Fibroblast of lung (primary cell): ENCODE measurements around the gene MAEA. TPM values are rescaled to one million over a fixed set of nuclear protein-coding genes. Genes with fewer than 3 reads are reported as not detected.

Experiments
- DNase-seq, 2 donors: peaks; one replicate each; pipeline versions ENCODE4 v3.0.0 to v3.0.0-alpha.2; 2010; ENCODE audit warnings: low read depth in 2 of 2
- H2AFZ ChIP-seq: 2 replicates; pipeline ENCODE4 v1.5.1; 2012; ENCODE audit warnings: low read length, control low read depth, inconsistent platforms
- H3K27ac ChIP-seq: 2 replicates; pipeline ENCODE4 v1.5.1; 2011; ENCODE audit warnings: low read length, control low read depth; ENCODE audit not compliant: insufficient read depth
- H3K27me3 ChIP-seq: 2 replicates; pipeline ENCODE4 v1.5.1; 2011; ENCODE audit warnings: mild to moderate bottlenecking, low read length; ENCODE audit not compliant: control insufficient read depth, insufficient read depth
- H3K36me3 ChIP-seq: 2 replicates; pipeline ENCODE4 v1.5.1; 2011; ENCODE audit warnings: low read length; ENCODE audit not compliant: control insufficient read depth, insufficient read depth
- H3K4me1 ChIP-seq: 2 replicates; pipeline ENCODE4 v1.5.1; 2011; ENCODE audit warnings: low read length; ENCODE audit not compliant: control insufficient read depth, insufficient read depth; ENCODE audit errors: extremely low read depth
- H3K4me2 ChIP-seq: 2 replicates; pipeline ENCODE4 v1.5.1; 2011; ENCODE audit warnings: low read length, control low read depth; ENCODE audit not compliant: insufficient read depth; ENCODE audit errors: extremely low read depth
- H3K4me3 ChIP-seq, 4 experiments: fragments of 200-600 bp in 1 of 4; sonication (generic) in 1 of 4; replicated peaks in 1 of 4; 2 replicates each; pipeline ENCODE4 v1.5.1; 2011 to 2016; ENCODE audit warnings: low read length in 4 of 4, low read depth in 3 of 4, mild to moderate bottlenecking in 3 of 4, control low read depth in 2 of 4, inconsistent platforms in 1 of 4, mixed read lengths in 1 of 4; ENCODE audit not compliant: insufficient read depth in 1 of 4; ENCODE audit errors: control extremely low read depth in 1 of 4
- H3K79me2 ChIP-seq: 2 replicates; pipeline ENCODE4 v1.5.1; 2012; ENCODE audit warnings: mild to moderate bottlenecking, low read length, inconsistent platforms; ENCODE audit not compliant: control insufficient read depth, insufficient read depth
- H3K9ac ChIP-seq: 2 replicates; pipeline ENCODE4 v1.5.1; 2011; ENCODE audit warnings: mild to moderate bottlenecking, low read length, control low read depth; ENCODE audit not compliant: insufficient read depth
- H3K9me3 ChIP-seq: 2 replicates; pipeline ENCODE4 v1.5.1; 2012; ENCODE audit warnings: low read depth, low read length; ENCODE audit not compliant: control insufficient read depth, insufficient read depth
- H4K20me1 ChIP-seq: 2 replicates; pipeline ENCODE4 v1.5.1; 2011; ENCODE audit warnings: low read length; ENCODE audit not compliant: control insufficient read depth, insufficient read depth; ENCODE audit errors: extremely low read depth
- CTCF ChIP-seq, 2 donors: IDR thresholded peaks in 1 of 2; conservative IDR thresholded peaks in 1 of 2; 1 replicate in 1 of 2; 2 replicates in 1 of 2; pipeline ENCODE4 v1.5.1; 2011 to 2012; ENCODE audit warnings: low read length in 2 of 2, control low read depth in 1 of 2, inconsistent platforms in 1 of 2, low read depth in 1 of 2, mild to moderate bottlenecking in 1 of 2
- EZH2 ChIP-seq: IDR thresholded peaks from 2 replicates; pipeline ENCODE4 v1.5.1; 2012; ENCODE audit warnings: low read length, control low read depth, mild to moderate bottlenecking; ENCODE audit errors: missing control alignments
- polyA plus RNA-seq, 2 donors: library from polyadenylated mRNA; depleted of rRNA in 1 of 2; stranded (reverse) in 1 of 2; unstranded in 1 of 2; fragments of >200 nt; gene quantifications; 2 replicates each; pipeline ENCODE4 v1.2.1, GENCODE V29; 2011 to 2012; ENCODE audit warnings: missing spikeins in 1 of 2
- total RNA-seq: library from RNA; depleted of rRNA; stranded (reverse); fragments of >200 nt; gene quantifications from 2 replicates; pipeline ENCODE4 v1.2.1, GENCODE V29; 2014

Gene MAEA
- total and polyA plus RNA-seq, 2 donors (not counting 1 experiment from before 2014, with no cell fraction given): 44.3 to 53.8 TPM

GRCh38 chr4:1356181-1356998 lies 66.7 kb downstream of the MAEA start:
- no peak overlapping the region for H2AFZ ChIP-seq
- no peaks in the 10 kb centered on the region for H3K9me3 ChIP-seq
- no peaks in the 10 kb centered on the region for H3K79me2 ChIP-seq
- H3K9ac ChIP-seq: no peak overlapping the region
- H3K36me3 ChIP-seq: peaks cover 32% of the 10 kb centered on the region
- H3K4me1 ChIP-seq: no peaks in the 10 kb centered on the region
- H4K20me1 ChIP-seq: no peaks in the 10 kb centered on the region
- H3K4me2 ChIP-seq: no peak overlapping the region
- TF ChIP-seq EZH2: no peak
- TF ChIP-seq CTCF (conservative IDR thresholded peaks at IDR 0.05 in 1 of 2, IDR thresholded peaks at IDR 0.05 in 1 of 2; ENCODE audit: low read depth in 1 of 2, low read length in 2 of 2): peak; percentile 74 to 92
- H3K27me3 ChIP-seq: no peaks in the 10 kb centered on the region
- peak; percentile 30 to 59 for DNase-seq
- H3K27ac ChIP-seq: no peak overlapping the region
- H3K4me3 ChIP-seq: no peak overlapping the region

- peaks cover 28% of the 10 kb centered on the region for H3K36me3 ChIP-seq
- H3K4me2 ChIP-seq: no peak overlapping the region
- TF ChIP-seq EZH2 (no peak), CTCF (conservative IDR thresholded peaks at IDR 0.05 in 1 of 2, IDR thresholded peaks at IDR 0.05 in 1 of 2; ENCODE audit: low read depth in 1 of 2, low read length in 2 of 2) (no peak)
- no peak for DNase-seq
- H3K27me3 ChIP-seq: no peaks in the 10 kb centered on the region
- H3K9ac ChIP-seq: no peak overlapping the region
- no peak overlapping the region for H3K27ac ChIP-seq
- H4K20me1 ChIP-seq: no peaks in the 10 kb centered on the region
- no peaks in the 10 kb centered on the region for H3K9me3 ChIP-seq
- H3K79me2 ChIP-seq: no peaks in the 10 kb centered on the region
- no peak overlapping the region for H3K4me3 ChIP-seq
- no peak overlapping the region for H2AFZ ChIP-seq
- no peaks in the 10 kb centered on the region for H3K4me1 ChIP-seq
Measured at GRCh38 chr4:1357356-1358248, 67.9 kb downstream of the MAEA start.
